HG02943 (cell line): Measurements from ENCODE around the gene GASK1A.

Experiments
- ATAC-seq: cut with Tn5 transposase; IDR thresholded peaks from one replicate; pipeline ENCODE4 v1.9.1; 2021; ENCODE audit warnings: mild to moderate bottlenecking, low read depth, moderate library complexity; ENCODE audit not compliant: unreplicated experiment

GASK1A gene

GRCh38 chr3:43080726-43081568 is 101.8 kb downstream of the GASK1A start:
- no peak for ATAC-seq

GRCh38 chr3:43081796-43082195 is 102.7 kb downstream of the GASK1A start:
- no peak for ATAC-seq

- no peak for ATAC-seq
These were observed 103.3 kb downstream of the GASK1A start for GRCh38 chr3:43082457-43082856.

GRCh38 chr3:43086460-43087165 is 107.5 kb downstream of the GASK1A start:
- ATAC-seq: no peak

GRCh38 chr3:43087249-43087776 is 108.2 kb downstream of the GASK1A start:
- no peak for ATAC-seq

- no peak for ATAC-seq
These were observed 110.0 kb downstream of the GASK1A start for GRCh38 chr3:43089081-43089480.

- ATAC-seq: no peak
These were observed 111.1 kb downstream of the GASK1A start for GRCh38 chr3:43090238-43090637.

- no peak for ATAC-seq
These were observed 112.4 kb downstream of the GASK1A start for GRCh38 chr3:43091481-43091880.

- ATAC-seq: no peak
These were observed 113.9 kb downstream of the GASK1A start for GRCh38 chr3:43093006-43093405.

- no peak for ATAC-seq
These were observed 114.9 kb downstream of the GASK1A start for GRCh38 chr3:43093974-43094373.

GRCh38 chr3:43094381-43094780 is 115.3 kb downstream of the GASK1A start:
- ATAC-seq: no peak

GRCh38 chr3:43094851-43095250 is 115.7 kb downstream of the GASK1A start:
- no peak for ATAC-seq

GRCh38 chr3:43095370-43095769 is 116.3 kb downstream of the GASK1A start:
- no peak for ATAC-seq

GRCh38 chr3:43096761-43097160 is 117.7 kb downstream of the GASK1A start:
- no peak for ATAC-seq

GRCh38 chr3:43097400-43098080 is 118.4 kb downstream of the GASK1A start:
- ATAC-seq: no peak

GRCh38 chr3:43098761-43099160 is 119.7 kb downstream of the GASK1A start:
- no peak for ATAC-seq

GRCh38 chr3:43102773-43103480 is 123.8 kb downstream of the GASK1A start:
- no peak for ATAC-seq

GRCh38 chr3:43104039-43104438 is 124.9 kb downstream of the GASK1A start:
- no peak for ATAC-seq

- no peak for ATAC-seq
These were observed 125.8 kb downstream of the GASK1A start for GRCh38 chr3:43104660-43105595.
